ENCODE data around the gene RNF208. TPM values are rescaled to one million over a fixed set of nuclear protein-coding genes. Genes with fewer than 3 reads are reported as not detected.
A peak's percentile ranks its signal among the peaks of the same experiment; 100 is the strongest.

RNF208 gene
- 0.15 to 0.19 TPM in 2 of 3 replicates, not detected in the other for polyA plus RNA-seq
- polyA plus RNA-seq (2011; ENCODE audit: low read depth): 1.0 TPM
- polyA plus RNA-seq (2011; cell fraction: cytosol; rRNA removed): 0.31 TPM in 1 of 2 replicates, not detected in the other
- 0.47 and 0.95 TPM in 2 replicates for polyA plus RNA-seq (2011; cell fraction: nucleus; rRNA removed)
- polyA plus RNA-seq (2012; ENCODE audit: low replicate concordance): 0.93 and 6.5 TPM in 2 replicates
- not detected in 3 replicates for polyA minus RNA-seq
- polyA minus RNA-seq (2011; cell fraction: cytosol; rRNA and poly(A)+ RNA removed): not detected
- not detected in 2 replicates for polyA minus RNA-seq (2011; cell fraction: nucleus; rRNA and poly(A)+ RNA removed)

DNA sequence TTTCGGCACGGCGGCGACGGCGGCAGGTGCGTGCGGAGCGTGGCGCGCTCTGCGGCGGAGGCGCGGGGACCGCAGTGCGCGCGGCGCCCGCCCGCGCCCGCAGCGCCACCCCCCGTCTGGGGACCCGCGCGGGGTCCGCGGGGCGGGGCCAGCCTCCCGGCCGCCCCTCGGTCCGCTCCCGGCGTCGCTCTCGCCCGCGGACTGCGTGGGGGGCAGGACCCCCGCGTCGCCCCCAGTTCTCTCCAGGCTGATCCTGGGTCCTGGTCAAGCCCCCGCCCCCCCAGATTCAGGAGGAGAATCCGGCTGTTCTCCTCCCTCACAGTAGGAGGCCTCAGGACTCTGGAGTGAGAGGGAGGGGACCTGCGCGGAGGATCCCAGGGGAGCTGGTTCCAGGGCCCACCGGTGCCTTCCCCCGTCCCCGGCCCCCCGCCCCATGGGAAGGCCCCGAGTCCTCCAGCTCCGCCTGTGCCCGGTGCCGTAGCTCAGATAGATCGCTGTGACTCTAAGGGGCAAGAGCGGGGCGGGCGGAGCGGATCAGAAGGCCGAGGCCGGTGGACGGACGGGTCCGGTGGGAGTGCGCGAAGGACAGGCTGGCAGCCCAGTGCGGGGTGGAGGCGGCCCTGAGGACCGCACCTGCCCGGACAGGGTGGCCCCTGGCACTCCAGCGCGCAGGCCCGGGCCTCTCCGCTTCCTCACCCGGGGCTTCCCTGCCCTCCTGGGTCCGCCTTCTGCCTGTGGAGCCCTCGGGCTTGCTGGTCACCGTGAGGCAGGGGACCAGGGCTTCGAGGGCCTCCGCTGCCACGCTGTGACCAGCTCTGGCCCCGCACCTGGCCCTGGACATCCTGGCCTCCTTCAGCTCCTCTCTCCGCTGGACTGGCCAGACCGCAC, at the start of gene RNF208:
Gene RNF208 (minus strand): TSS at position 51 of the 888 bp plus-strand sequence. CDS start 1,028 bp downstream, outside the sequence.
- H3K27ac ChIP-seq (ENCODE audit: control insufficient read depth, insufficient read depth, low read length): peak within 1 kb of the TSS; percentile 40

DNA sequence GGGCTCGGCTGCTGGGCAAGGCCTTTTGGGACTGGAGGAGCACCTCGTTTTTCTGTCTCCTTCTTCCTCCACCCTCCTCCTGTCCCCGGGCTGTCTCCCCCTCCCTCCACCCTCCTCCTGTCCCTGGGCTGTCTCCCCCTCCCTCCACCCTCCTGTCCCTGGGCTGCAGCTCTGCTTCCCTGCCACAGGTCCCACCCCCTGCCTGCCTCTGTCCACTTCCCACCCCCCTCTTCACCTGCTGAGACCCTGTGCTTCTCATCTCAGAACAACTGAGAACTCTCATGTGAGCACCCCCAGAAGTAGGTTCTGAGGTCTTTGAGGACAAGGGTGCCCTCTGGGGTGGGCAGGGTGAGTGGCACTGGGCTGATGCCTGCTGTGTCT, 49.6 kb upstream of the RNF208 start:
- Histone ChIP-seq H3K4me1 (ENCODE audit: control insufficient read depth, extremely low read depth, insufficient read depth, low read length) (peaks cover 19% of the 10 kb centered on the region), H3K9me1 (ENCODE audit: control insufficient read depth, extremely low read depth, insufficient read depth, low read length) (no peaks in the 10 kb centered on the region), H3K27me3 (ENCODE audit: control insufficient read depth, extremely low read depth, insufficient read depth, low read length) (no peaks in the 10 kb centered on the region), H4K20me1 (ENCODE audit: control insufficient read depth, extremely low read depth, insufficient read depth, low read length) (peaks cover 12% of the 10 kb centered on the region), H3K4me3 (ENCODE audit: control insufficient read depth in 2 of 3, extremely low read depth in 1 of 3, insufficient read depth in 2 of 3, low read depth in 1 of 3, low read length in 3 of 3) (no peak overlapping the region), H3K9me3 (ENCODE audit: control insufficient read depth, low read depth, low read length) (no peaks in the 10 kb centered on the region), H3K79me2 (ENCODE audit: control insufficient read depth, insufficient read depth, low read length) (peaks cover 4% of the 10 kb centered on the region), H3K9ac (ENCODE audit: control insufficient read depth, extremely low read depth, insufficient read depth, low read length) (no peak overlapping the region), H3K27ac (ENCODE audit: control insufficient read depth, insufficient read depth, low read length) (no peak overlapping the region), H2AFZ (ENCODE audit: control insufficient read depth, low read length) (no peak overlapping the region), H3K36me3 (ENCODE audit: control insufficient read depth in 2 of 2, extremely low read depth in 1 of 2, insufficient read depth in 2 of 2, low read length in 2 of 2) (peaks cover 23 to 28% of the 10 kb centered on the region in 2 experiments), H3K4me2 (ENCODE audit: control insufficient read depth, extremely low read depth, insufficient read depth, low read depth, low read length) (no peak overlapping the region)
- no peak for FAIRE-seq
- no peak for DNase-seq (ENCODE audit: low read depth, low spot score)
- TF ChIP-seq EZH2 (IDR thresholded peaks at IDR 0.05; ENCODE audit: low read length): no peak
- no peak for TF ChIP-seq CTCF (optimal IDR thresholded peaks at IDR 0.05 in 1 of 3, IDR thresholded peaks at IDR 0.05 in 1 of 3, conservative IDR thresholded peaks at IDR 0.05 in 1 of 3; ENCODE audit: extremely low read depth in 1 of 3, insufficient read depth in 2 of 3, low read length in 3 of 3)
- dilution Hi-C loops (cut with MboI; ENCODE audit: extremely low pct_ligation_motif_present, low sequenced_read_pairs): no loop called here

More for the DNA sequence above, at the start of gene RNF208:
- H3K27me3 ChIP-seq (ENCODE audit: control insufficient read depth, extremely low read depth, insufficient read depth, low read length): no peaks in the 10 kb centered on the region
- H3K79me2 ChIP-seq (ENCODE audit: control insufficient read depth, insufficient read depth, low read length): no peaks in the 10 kb centered on the region
- DNase-seq (ENCODE audit: low read depth, low spot score) (no peak), FAIRE-seq (no peak)
- no peaks in the 10 kb centered on the region for H3K9me1 ChIP-seq (ENCODE audit: control insufficient read depth, extremely low read depth, insufficient read depth, low read length)
- peak within 1 kb of the TSS; percentile 83 for H3K4me2 ChIP-seq (ENCODE audit: control insufficient read depth, extremely low read depth, insufficient read depth, low read depth, low read length)
- H3K4me3 ChIP-seq (ENCODE audit: control insufficient read depth in 2 of 3, extremely low read depth in 1 of 3, insufficient read depth in 2 of 3, low read depth in 1 of 3, low read length in 3 of 3): peak within 1 kb of the TSS; percentile 64 to 81 (median 65)
- H3K4me1 ChIP-seq (ENCODE audit: control insufficient read depth, extremely low read depth, insufficient read depth, low read length): peaks cover 48% of the 10 kb centered on the region
- H4K20me1 ChIP-seq (ENCODE audit: control insufficient read depth, extremely low read depth, insufficient read depth, low read length): no peaks in the 10 kb centered on the region
- H2AFZ ChIP-seq (ENCODE audit: control insufficient read depth, low read length): peak within 1 kb of the TSS; percentile 52
- peak within 1 kb of the TSS; percentile 58 for H3K9ac ChIP-seq (ENCODE audit: control insufficient read depth, extremely low read depth, insufficient read depth, low read length)
- H3K36me3 ChIP-seq (ENCODE audit: control insufficient read depth in 2 of 2, extremely low read depth in 1 of 2, insufficient read depth in 2 of 2, low read length in 2 of 2): no peaks in the 10 kb centered on the region
- H3K9me3 ChIP-seq (ENCODE audit: control insufficient read depth, low read depth, low read length): no peaks in the 10 kb centered on the region
- TF ChIP-seq CTCF (optimal IDR thresholded peaks at IDR 0.05 in 1 of 3, IDR thresholded peaks at IDR 0.05 in 1 of 3, conservative IDR thresholded peaks at IDR 0.05 in 1 of 3; ENCODE audit: extremely low read depth in 1 of 3, insufficient read depth in 2 of 3, low read length in 3 of 3) (no peak), EZH2 (IDR thresholded peaks at IDR 0.05; ENCODE audit: low read length) (no peak)
- dilution Hi-C loops (cut with MboI; ENCODE audit: extremely low pct_ligation_motif_present, low sequenced_read_pairs): no loop called here
